ENCODE results near the gene TMPRSS2.

Gene TMPRSS2

GRCh38 chr21:41439248-41439647 lies 68.7 kb downstream of the TMPRSS2 start:
- H3K27me3 Mint-ChIP-seq = no peaks in the 10 kb centered on the region
- no peak for ATAC-seq (replicated peaks)
- no peak overlapping the region for H3K4me3 Mint-ChIP-seq
- peaks cover 46 to 71% of the 10 kb centered on the region in 2 donors for H3K36me3 Mint-ChIP-seq
- no peaks in the 10 kb centered on the region for H3K4me1 Mint-ChIP-seq
- H3K27ac Mint-ChIP-seq = no peak overlapping the region
- peaks cover 11 to 16% of the 10 kb centered on the region in 2 donors for H3K9me3 Mint-ChIP-seq
- DNase-seq = no peak

DNA sequence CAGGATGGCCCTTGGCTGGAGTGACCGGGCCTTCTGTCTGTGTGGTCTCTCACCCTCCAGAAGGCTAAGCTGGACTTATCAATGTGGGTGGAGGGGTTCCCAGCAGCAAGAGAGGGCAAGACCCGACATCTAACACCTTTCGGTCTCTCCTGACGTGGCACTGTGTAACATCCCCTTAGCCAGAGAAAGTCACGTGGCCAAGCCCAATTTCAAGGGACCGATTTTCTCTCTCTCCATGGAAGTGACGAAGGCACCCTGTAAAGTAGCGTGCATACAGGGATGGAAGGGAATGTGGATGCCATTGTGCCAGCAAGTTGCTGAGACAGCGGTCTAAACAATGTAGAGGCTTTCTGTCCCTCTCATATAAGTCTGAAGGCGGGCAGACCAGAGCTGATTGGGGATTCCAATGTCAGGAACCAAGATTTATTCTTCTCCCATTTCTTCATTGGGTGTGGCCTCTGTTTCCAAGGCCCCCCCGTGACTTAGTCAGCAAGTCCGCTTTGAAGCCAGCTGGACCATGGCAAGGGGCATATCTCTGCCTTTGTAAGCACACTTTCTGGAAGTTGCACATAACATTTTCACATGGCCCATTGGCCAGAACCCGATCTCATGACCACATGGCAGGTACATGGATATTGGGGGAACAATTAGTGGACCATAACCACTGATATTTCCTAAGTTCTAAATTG lies 69.4 kb downstream of the TMPRSS2 start:
- H3K9me3 Mint-ChIP-seq = peaks cover 11 to 17% of the 10 kb centered on the region in 2 donors
- peaks cover 46 to 76% of the 10 kb centered on the region in 2 donors for H3K36me3 Mint-ChIP-seq
- H3K27me3 Mint-ChIP-seq = no peaks in the 10 kb centered on the region
- H3K27ac Mint-ChIP-seq = no peak overlapping the region
- no peak for DNase-seq
- no peaks in the 10 kb centered on the region for H3K4me1 Mint-ChIP-seq
- ATAC-seq (replicated peaks) = no peak
- no peak overlapping the region for H3K4me3 Mint-ChIP-seq

DNA sequence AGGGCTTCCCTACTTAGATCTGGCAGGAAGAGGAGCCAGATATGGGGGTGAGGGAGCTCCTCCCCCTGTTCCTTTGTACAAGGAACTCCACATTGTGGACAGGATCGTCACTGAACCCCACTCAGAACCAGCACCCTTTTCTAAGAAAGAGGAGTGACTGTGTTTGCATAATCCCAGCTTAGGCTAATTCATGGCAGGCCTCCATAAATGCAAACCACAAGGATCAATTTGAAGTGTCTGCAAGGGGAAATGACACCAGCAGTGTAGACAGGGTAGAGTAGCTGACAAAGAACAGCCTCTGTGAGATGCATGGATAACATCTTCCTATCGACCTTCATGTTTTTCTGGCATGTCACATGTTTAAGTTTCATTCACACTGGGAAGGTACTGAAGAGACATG lies 70.2 kb downstream of the TMPRSS2 start:
- H3K27me3 Mint-ChIP-seq = no peaks in the 10 kb centered on the region
- H3K4me1 Mint-ChIP-seq = peaks cover 3 to 8% of the 10 kb centered on the region in 2 donors
- no peak for ATAC-seq (replicated peaks)
- DNase-seq = no peak
- H3K9me3 Mint-ChIP-seq = peaks cover 16 to 17% of the 10 kb centered on the region in 2 donors
- H3K4me3 Mint-ChIP-seq = no peak overlapping the region
- no peak overlapping the region for H3K27ac Mint-ChIP-seq
- peaks cover 54 to 77% of the 10 kb centered on the region in 2 donors for H3K36me3 Mint-ChIP-seq

DNA sequence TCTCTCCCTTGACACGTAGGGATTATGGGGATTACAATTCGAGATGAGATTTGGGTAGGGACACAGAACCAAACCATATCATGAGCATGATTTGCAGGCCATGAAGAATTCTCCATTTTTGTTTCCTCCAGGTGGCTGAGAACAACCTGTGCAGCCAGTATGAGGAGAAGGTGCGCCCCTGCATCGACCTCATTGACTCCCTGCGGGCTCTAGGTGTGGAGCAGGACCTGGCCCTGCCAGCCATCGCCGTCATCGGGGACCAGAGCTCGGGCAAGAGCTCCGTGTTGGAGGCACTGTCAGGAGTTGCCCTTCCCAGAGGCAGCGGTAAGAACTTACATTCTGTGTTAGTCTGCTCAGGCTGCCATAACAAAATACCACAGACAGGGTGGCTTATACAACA lies 72.3 kb downstream of the TMPRSS2 start:
- H3K36me3 Mint-ChIP-seq = peaks cover 44 to 67% of the 10 kb centered on the region in 2 donors
- no peak overlapping the region for H3K4me3 Mint-ChIP-seq
- H3K9me3 Mint-ChIP-seq = peaks cover 16 to 17% of the 10 kb centered on the region in 2 donors
- no peak for DNase-seq
- peaks cover 9 to 25% of the 10 kb centered on the region in 2 donors for H3K4me1 Mint-ChIP-seq
- no peak for ATAC-seq (replicated peaks)
- no peak overlapping the region for H3K27ac Mint-ChIP-seq
- no peaks in the 10 kb centered on the region for H3K27me3 Mint-ChIP-seq

DNA sequence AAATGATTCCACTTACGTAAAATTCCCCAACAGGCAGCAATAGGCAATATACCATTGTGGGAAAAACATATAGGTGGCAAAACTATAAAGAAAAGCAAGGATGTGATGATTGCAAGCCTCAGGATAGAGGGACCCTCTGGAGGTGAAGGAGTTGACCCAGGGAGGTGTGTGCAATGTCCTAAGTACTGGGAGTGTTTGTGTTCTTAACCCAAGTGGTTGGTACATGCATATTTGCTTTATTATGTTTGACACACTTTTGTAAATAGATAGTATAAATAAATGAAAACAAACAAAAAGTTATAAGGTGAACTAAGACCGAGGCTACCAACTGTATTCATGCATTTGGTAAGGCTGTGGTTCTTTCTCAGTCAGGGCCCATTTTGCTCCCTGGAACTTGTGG lies 74.4 kb downstream of the TMPRSS2 start:
- DNase-seq = no peak
- peaks cover 44 to 56% of the 10 kb centered on the region in 2 donors for H3K36me3 Mint-ChIP-seq
- peaks cover 16 to 17% of the 10 kb centered on the region in 2 donors for H3K9me3 Mint-ChIP-seq
- ATAC-seq (replicated peaks) = no peak
- H3K4me1 Mint-ChIP-seq = peaks cover 18 to 34% of the 10 kb centered on the region in 2 donors
- no peaks in the 10 kb centered on the region for H3K27me3 Mint-ChIP-seq
- no peak overlapping the region for H3K27ac Mint-ChIP-seq
- H3K4me3 Mint-ChIP-seq = no peak overlapping the region

DNA sequence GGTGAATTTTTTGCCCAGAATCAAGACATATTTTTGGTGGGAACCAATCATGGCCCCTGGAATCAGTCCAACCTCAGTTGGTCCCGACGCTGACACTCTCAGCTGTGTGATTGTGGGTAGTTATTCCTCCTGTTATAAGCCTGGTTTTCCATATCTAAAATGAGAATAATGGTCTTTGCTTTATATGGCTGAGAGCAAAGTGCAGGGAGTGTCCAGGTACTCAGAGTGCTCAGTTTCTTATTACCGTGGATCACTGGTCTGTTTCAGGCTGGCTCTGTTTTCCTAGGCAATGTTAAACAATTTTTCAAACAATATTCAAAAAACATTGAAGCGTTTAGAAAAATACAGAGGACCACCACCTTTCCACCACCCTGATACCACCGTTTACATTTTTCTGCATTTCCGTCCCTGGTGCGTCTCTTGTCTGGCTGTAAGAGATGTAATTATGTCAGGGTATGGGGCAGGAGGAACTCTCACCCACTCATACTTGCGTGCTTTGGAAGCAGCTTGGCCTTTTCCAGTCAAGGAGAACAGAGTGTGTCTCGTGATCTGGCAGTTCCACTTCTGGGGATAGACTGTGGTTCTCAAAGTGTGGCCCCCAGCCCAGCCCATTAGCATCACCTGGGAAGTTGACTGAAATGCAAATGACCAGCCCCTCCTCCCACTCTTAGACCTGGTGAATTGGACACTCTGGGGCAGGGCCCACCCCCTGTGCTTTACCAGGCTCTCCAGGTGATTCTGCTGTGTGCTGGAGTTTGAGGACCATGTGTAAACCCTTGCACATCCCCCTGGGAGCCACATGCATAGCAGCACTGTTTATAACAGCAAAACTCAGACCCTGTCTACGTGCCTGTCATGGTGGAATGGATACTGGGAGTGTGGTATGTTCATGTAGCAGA lies 75.1 kb downstream of the TMPRSS2 start:
- H3K27me3 Mint-ChIP-seq = no peaks in the 10 kb centered on the region
- no peak overlapping the region for H3K4me3 Mint-ChIP-seq
- peaks cover 44 to 50% of the 10 kb centered on the region in 2 donors for H3K36me3 Mint-ChIP-seq
- ATAC-seq (replicated peaks) = no peak
- peak overlapping the region; percentile 67 for H3K27ac Mint-ChIP-seq
- no peak for DNase-seq
- H3K4me1 Mint-ChIP-seq = peaks cover 25 to 41% of the 10 kb centered on the region in 2 donors
- peaks cover 16 to 17% of the 10 kb centered on the region in 2 donors for H3K9me3 Mint-ChIP-seq

DNA sequence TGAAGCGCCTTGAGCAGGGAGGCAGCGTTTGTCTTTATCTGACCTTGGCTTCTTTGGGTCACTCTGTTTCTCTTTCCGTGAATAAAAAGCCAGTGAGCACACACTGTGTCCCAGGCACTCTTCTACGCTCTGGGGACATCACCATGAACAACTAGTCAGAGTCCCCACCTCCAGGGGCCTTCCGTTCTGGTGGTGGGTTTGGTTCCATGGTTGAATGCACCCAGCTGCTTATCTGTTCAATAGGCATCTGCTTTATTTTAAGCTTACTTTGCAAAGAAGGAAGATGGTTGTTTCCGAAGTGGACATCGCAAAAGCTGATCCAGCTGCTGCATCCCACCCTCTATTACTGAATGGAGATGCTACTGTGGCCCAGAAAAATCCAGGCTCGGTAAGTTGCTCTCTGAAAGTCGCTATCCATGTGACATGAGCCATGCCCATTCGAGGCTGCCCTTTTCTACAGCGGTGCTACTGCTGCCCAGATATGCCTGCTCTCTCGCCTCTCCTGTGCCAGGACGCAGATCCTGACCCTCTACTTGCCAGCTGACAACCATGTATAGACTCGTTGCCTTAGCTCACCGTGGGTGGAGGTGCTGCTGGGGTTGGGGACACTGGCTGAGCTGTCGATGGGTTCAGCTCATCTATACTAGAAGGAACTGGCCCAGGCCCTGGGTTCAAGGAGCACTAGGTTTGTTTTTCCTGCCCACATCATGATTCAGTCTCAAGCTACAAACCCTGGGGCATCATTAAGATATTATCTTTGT lies 76.0 kb downstream of the TMPRSS2 start:
- H3K4me3 Mint-ChIP-seq = peak overlapping the region; percentile 19 to 62
- H3K27ac Mint-ChIP-seq = peak overlapping the region; percentile 65
- H3K36me3 Mint-ChIP-seq = peaks cover 42 to 45% of the 10 kb centered on the region in 2 donors
- DNase-seq (peak; percentile 59), ATAC-seq (replicated peaks) (peak; percentile 98 to 99)
- H3K9me3 Mint-ChIP-seq = peaks cover 16 to 17% of the 10 kb centered on the region in 2 donors
- no peaks in the 10 kb centered on the region for H3K27me3 Mint-ChIP-seq
- H3K4me1 Mint-ChIP-seq = peaks cover 30 to 50% of the 10 kb centered on the region in 2 donors

DNA sequence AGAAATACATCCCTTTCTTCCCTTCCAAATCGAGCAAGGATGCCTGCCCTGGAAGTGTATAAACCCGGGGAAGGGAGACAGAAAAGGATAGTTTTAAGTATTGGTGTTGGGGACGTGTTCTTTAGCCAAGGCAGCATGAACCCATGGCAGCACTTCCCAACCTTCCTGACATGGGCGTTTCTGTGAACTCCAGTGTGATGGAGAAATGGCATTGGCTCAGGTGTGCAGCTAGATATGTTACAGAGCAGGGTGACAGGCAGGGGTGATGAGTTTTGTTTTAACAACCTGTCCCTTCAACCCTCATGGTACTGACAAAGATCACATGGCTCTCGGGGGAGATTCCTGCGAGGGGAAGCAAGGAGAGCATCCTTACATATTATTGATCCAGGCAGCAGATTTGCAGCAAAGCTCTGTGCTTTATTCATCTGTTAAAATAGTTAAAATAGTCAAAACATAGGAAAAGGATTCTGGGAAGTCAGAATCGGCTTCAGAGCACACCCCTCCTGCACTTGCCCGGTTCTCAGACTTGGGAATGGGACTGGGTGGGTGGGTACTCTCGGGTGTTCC lies 78.0 kb downstream of the TMPRSS2 start:
- no peaks in the 10 kb centered on the region for H3K27me3 Mint-ChIP-seq
- H3K4me3 Mint-ChIP-seq = no peak overlapping the region
- peaks cover 26% of the 10 kb centered on the region in 2 donors for H3K36me3 Mint-ChIP-seq
- H3K27ac Mint-ChIP-seq = peak overlapping the region; percentile 37
- ATAC-seq (replicated peaks) = no peak
- H3K9me3 Mint-ChIP-seq = peaks cover 8 to 9% of the 10 kb centered on the region in 2 donors
- DNase-seq = no peak
- peaks cover 41 to 67% of the 10 kb centered on the region in 2 donors for H3K4me1 Mint-ChIP-seq

- peaks cover 2 to 5% of the 10 kb centered on the region in 2 donors for H3K9me3 Mint-ChIP-seq
- DNase-seq (no peak), ATAC-seq (replicated peaks) (no peak)
- H3K27ac Mint-ChIP-seq = no peak overlapping the region
- no peaks in the 10 kb centered on the region for H3K27me3 Mint-ChIP-seq
- peaks cover 19% of the 10 kb centered on the region in 2 donors for H3K36me3 Mint-ChIP-seq
- no peak overlapping the region for H3K4me3 Mint-ChIP-seq
- H3K4me1 Mint-ChIP-seq = peaks cover 41 to 74% of the 10 kb centered on the region in 2 donors
Measured at GRCh38 chr21:41429305-41429704, 78.7 kb downstream of the TMPRSS2 start.

DNA sequence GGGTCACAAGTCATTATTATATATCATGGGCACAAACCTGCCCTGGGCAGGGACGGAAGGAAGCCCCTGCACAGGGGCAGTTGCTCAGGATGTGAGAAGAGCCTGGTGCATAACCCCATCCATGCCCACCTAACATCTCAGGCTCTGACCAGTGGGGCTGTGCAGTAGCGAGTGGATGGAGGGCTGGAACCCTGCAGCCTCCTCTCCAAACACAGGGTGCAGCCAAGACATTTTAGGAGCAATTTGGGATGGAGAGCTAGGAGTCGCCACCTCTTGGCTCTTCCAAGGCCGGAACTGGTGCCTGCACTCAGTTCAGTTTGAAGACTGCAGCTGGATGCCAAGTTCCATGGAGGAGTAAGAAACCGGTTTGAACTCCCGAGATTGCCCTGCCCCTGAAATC lies 79.1 kb downstream of the TMPRSS2 start:
- Mint-ChIP-seq H3K27me3 (no peaks in the 10 kb centered on the region), H3K4me3 (no peak overlapping the region), H3K4me1 (peaks cover 43 to 79% of the 10 kb centered on the region in 2 donors), H3K27ac (no peak overlapping the region), H3K36me3 (peaks cover 14 to 18% of the 10 kb centered on the region in 2 donors), H3K9me3 (peaks cover 0 to 5% of the 10 kb centered on the region in 2 donors)
- ATAC-seq (replicated peaks) (no peak), DNase-seq (no peak)

DNA sequence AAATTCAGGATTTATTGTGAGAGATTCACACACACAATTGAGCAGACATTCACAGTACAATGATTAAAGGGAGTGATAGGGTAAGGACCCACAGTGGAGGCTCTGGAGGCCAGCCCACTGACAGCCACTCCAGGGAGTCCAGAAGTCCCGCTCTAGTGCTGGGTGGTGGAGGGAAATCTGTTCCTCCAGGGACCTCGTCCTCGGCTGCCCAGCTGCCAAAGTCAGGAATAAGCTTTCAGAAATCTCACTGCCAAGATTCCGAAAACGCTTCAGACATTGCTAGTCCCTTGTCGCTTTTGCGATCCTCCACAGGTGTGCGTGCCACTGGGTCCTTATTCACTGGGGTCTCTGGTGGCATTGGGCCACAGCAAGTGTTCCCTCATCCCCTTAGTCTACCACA lies 79.6 kb downstream of the TMPRSS2 start:
- Mint-ChIP-seq H3K27ac (peak overlapping the region; percentile 51), H3K4me1 (peaks cover 48 to 82% of the 10 kb centered on the region in 2 donors)
- no peak for ATAC-seq (replicated peaks)

DNA sequence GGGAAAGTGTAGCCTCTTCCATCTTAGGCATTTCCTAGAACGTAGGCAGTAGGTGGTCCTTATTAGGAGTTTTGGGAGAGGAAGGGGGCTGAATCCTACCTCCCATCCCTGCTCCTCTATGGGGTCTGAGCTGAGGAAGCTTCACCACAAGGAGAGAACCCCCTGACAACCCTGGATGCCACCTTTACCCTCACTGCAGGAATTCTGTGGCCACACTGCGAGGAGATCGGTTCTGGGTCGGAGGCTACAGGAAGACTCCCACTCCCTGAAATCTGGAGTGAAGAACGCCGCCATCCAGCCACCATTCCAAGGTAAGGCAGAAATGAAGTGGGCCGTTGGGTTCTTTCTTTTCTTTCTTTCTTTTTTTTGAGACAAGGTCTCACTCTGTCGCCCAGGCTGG lies 80.4 kb downstream of the TMPRSS2 start:
- peaks cover 50 to 83% of the 10 kb centered on the region in 2 donors for H3K4me1 Mint-ChIP-seq
- peaks cover 4 to 8% of the 10 kb centered on the region in 2 donors for H3K36me3 Mint-ChIP-seq
- peaks cover 2 to 4% of the 10 kb centered on the region in 2 donors for H3K9me3 Mint-ChIP-seq
- H3K27me3 Mint-ChIP-seq = no peaks in the 10 kb centered on the region
- peak overlapping the region in 1 of 2 donors; percentile 99 for H3K4me3 Mint-ChIP-seq
- no peak for DNase-seq
- no peak overlapping the region for H3K27ac Mint-ChIP-seq
- no peak for ATAC-seq (replicated peaks)

More for the DNA sequence above, 79.6 kb downstream of the TMPRSS2 start:
- Mint-ChIP-seq H3K9me3 (peaks cover 2 to 4% of the 10 kb centered on the region in 2 donors), H3K4me3 (no peak overlapping the region), H3K36me3 (peaks cover 11 to 15% of the 10 kb centered on the region in 2 donors), H3K27me3 (no peaks in the 10 kb centered on the region)
- DNase-seq = no peak

GRCh38 chr21:41426676-41427404 lies 81.1 kb downstream of the TMPRSS2 start:
- peak in 1 of 2 donors; percentile 6 for ATAC-seq (replicated peaks)
- Mint-ChIP-seq H3K4me1 (peaks cover 51 to 83% of the 10 kb centered on the region in 2 donors), H3K36me3 (peaks cover 0 to 8% of the 10 kb centered on the region in 2 donors), H3K4me3 (peak overlapping the region; percentile 93 to 99), H3K27ac (peak overlapping the region; percentile 51), H3K27me3 (no peaks in the 10 kb centered on the region), H3K9me3 (peaks cover 2 to 4% of the 10 kb centered on the region in 2 donors)
- DNase-seq = no peak

All from stimulated activated naive B cell treated with anti-CD40 and anti-IgM and Interleukin-4, amounts not matched to agents 10 μg/mL and 1 μg/mL and 100 μg/mL, for 72 hours (primary cell).